ENCODE measurements around the gene BMP6.

Gene BMP6

GRCh38 chr6:7693827-7694226 lies 32.1 kb upstream of the BMP6 start:
- no peak overlapping the region for H3K4me3 ChIP-seq (ENCODE audit: low read depth, low read length)
- no peak for DNase-seq (ENCODE audit: low read depth)
- TF ChIP-seq MAX (IDR thresholded peaks at IDR 0.05; ENCODE audit: low read depth, low read length) = no peak
- no peak for TF ChIP-seq MYC (IDR thresholded peaks at IDR 0.05; ENCODE audit: low read depth, low read length)

- TF ChIP-seq MAX (IDR thresholded peaks at IDR 0.05; ENCODE audit: low read depth, low read length) (no peak), CTCF (IDR thresholded peaks at IDR 0.05; ENCODE audit: low read depth, low read length) (no peak), MYC (IDR thresholded peaks at IDR 0.05; ENCODE audit: low read depth, low read length) (no peak), POLR2A (IDR thresholded peaks at IDR 0.05; ENCODE audit: extremely low read depth, insufficient read length) (no peak)
- DNase-seq (ENCODE audit: low read depth) = no peak
- H3K4me3 ChIP-seq (ENCODE audit: low read depth, low read length) = no peak overlapping the region
These were observed 29.8 kb upstream of the BMP6 start for GRCh38 chr6:7696061-7696460.

GRCh38 chr6:7697432-7697819 lies 28.5 kb upstream of the BMP6 start:
- no peak for DNase-seq (ENCODE audit: low read depth)
- TF ChIP-seq MYC (IDR thresholded peaks at IDR 0.05; ENCODE audit: low read depth, low read length) (no peak), MAX (IDR thresholded peaks at IDR 0.05; ENCODE audit: low read depth, low read length) (no peak), POLR2A (IDR thresholded peaks at IDR 0.05; ENCODE audit: extremely low read depth, insufficient read length) (no peak), CTCF (IDR thresholded peaks at IDR 0.05; ENCODE audit: low read depth, low read length) (no peak)
- peak overlapping the region; percentile 51 for H3K4me3 ChIP-seq (ENCODE audit: low read depth, low read length)

GRCh38 chr6:7697820-7698623 lies 27.9 kb upstream of the BMP6 start:
- TF ChIP-seq CTCF (IDR thresholded peaks at IDR 0.05; ENCODE audit: low read depth, low read length) (no peak), MYC (IDR thresholded peaks at IDR 0.05; ENCODE audit: low read depth, low read length) (0 out of 2 replicates have a peak, but pooled peaks have one; percentile 2), MAX (IDR thresholded peaks at IDR 0.05; ENCODE audit: low read depth, low read length) (no peak)
- DNase-seq (ENCODE audit: low read depth) = peak; percentile 95
- peak overlapping the region; percentile 51 for H3K4me3 ChIP-seq (ENCODE audit: low read depth, low read length)

GRCh38 chr6:7701212-7701834 lies 24.6 kb upstream of the BMP6 start:
- peak; percentile 86 for DNase-seq (ENCODE audit: low read depth)
- TF ChIP-seq MAX (IDR thresholded peaks at IDR 0.05; ENCODE audit: low read depth, low read length) (no peak), MYC (IDR thresholded peaks at IDR 0.05; ENCODE audit: low read depth, low read length) (no peak), CTCF (IDR thresholded peaks at IDR 0.05; ENCODE audit: low read depth, low read length) (no peak), POLR2A (IDR thresholded peaks at IDR 0.05; ENCODE audit: extremely low read depth, insufficient read length) (no peak)
- no peak overlapping the region for H3K4me3 ChIP-seq (ENCODE audit: low read depth, low read length)

GRCh38 chr6:7703148-7703680 lies 22.7 kb upstream of the BMP6 start:
- no peak for TF ChIP-seq MYC (IDR thresholded peaks at IDR 0.05; ENCODE audit: low read depth, low read length)
- TF ChIP-seq POLR2A (IDR thresholded peaks at IDR 0.05; ENCODE audit: extremely low read depth, insufficient read length) = no peak
- no peak for TF ChIP-seq CTCF (IDR thresholded peaks at IDR 0.05; ENCODE audit: low read depth, low read length)
- TF ChIP-seq MAX (IDR thresholded peaks at IDR 0.05; ENCODE audit: low read depth, low read length) = no peak

More at GRCh38 chr6:7703148-7703680, 22.7 kb upstream of the BMP6 start:
- DNase-seq (ENCODE audit: low read depth) = no peak
- H3K4me3 ChIP-seq (ENCODE audit: low read depth, low read length) = no peak overlapping the region
